Rectal smooth muscle tissue (tissue), 1 donor: ENCODE results near the gene ADAMTS13.

ENCODE experiments used
- H3K27ac ChIP-seq: one replicate; pipeline ENCODE4 v1.7.0; 2013; ENCODE audit warnings: low read depth, low read length, inconsistent platforms
- H3K27me3 ChIP-seq: one replicate; pipeline ENCODE4 v1.7.0; 2013; ENCODE audit warnings: low read length; ENCODE audit not compliant: control insufficient read depth, insufficient read depth
- H3K36me3 ChIP-seq: one replicate; pipeline ENCODE4 v1.7.0; 2013; ENCODE audit warnings: low read length; ENCODE audit not compliant: control insufficient read depth, insufficient read depth
- H3K4me1 ChIP-seq: one replicate; pipeline ENCODE4 v1.7.0; 2013; ENCODE audit warnings: low read length; ENCODE audit not compliant: control insufficient read depth, insufficient read depth
- H3K4me3 ChIP-seq: one replicate; pipeline ENCODE4 v1.7.0; 2013; ENCODE audit warnings: low read length
- H3K9ac ChIP-seq: one replicate; pipeline ENCODE4 v1.7.0; 2013; ENCODE audit warnings: low read length

ADAMTS13 gene

GRCh38 chr9:133508046-133508445, 85.9 kb downstream of the ADAMTS13 start:
- Histone ChIP-seq H3K27me3 (peaks cover 4% of the 10 kb centered on the region), H3K4me1 (no peaks in the 10 kb centered on the region), H3K4me3 (no peak overlapping the region), H3K9ac (no peak overlapping the region), H3K27ac (no peak overlapping the region), H3K36me3 (no peaks in the 10 kb centered on the region)
